Activated CD4-positive, alpha-beta T cell treated with anti-CD3 and anti-CD28 coated beads, Interleukin-2, amount 10 ng/mL, durations not matched to agents 24 days and 14 days (primary cell): Measurements from ENCODE around the gene DACT1. TPM values are rescaled to one million over a fixed set of nuclear protein-coding genes. Genes with fewer than 3 reads are reported as not detected.
"Not testable (repeated sequence)": the region's sequence is repeated elsewhere in the genome, so short reads cannot be mapped to it uniquely, and the experiment has no call there.

Source experiments
- DNase-seq: peaks from one replicate; pipeline ENCODE4 v3.0.0; 2022
- H3K27ac Mint-ChIP-seq: one replicate; pipeline ENCODE4 v1.8.0; 2022; ENCODE audit warnings: mild to moderate bottlenecking, mixed read lengths
- H3K27me3 Mint-ChIP-seq: one replicate; pipeline ENCODE4 v1.8.0; 2022; ENCODE audit warnings: mixed read lengths
- H3K36me3 Mint-ChIP-seq: one replicate; pipeline ENCODE4 v1.8.0; 2022; ENCODE audit warnings: low read depth, mild to moderate bottlenecking, mixed read lengths
- H3K4me1 Mint-ChIP-seq: one replicate; pipeline ENCODE4 v1.8.0; 2021; ENCODE audit warnings: mixed read lengths
- H3K4me3 Mint-ChIP-seq: one replicate; pipeline ENCODE4 v1.8.0; 2022; ENCODE audit warnings: mild to moderate bottlenecking, moderate library complexity, mixed read lengths
- H3K9me3 Mint-ChIP-seq: one replicate; pipeline ENCODE4 v1.8.0; 2021; ENCODE audit warnings: mixed read lengths
- intact Hi-C: fragments of 100-400 bp; cut with micrococcal nuclease; formaldehyde crosslinking; loops from one replicate; pipeline ENCODE4 v1.15.1; 2023
- total RNA-seq: library from RNA; stranded (reverse); gene quantifications from 2 replicates; pipeline ENCODE4 v1.2.3, GENCODE V29; 2022

The DACT1 gene
- 3.3 and 3.8 TPM in 2 replicates for total RNA-seq

GRCh38 chr14:58637391-58638230 lies at the start of gene DACT1:
Gene DACT1, plus strand, starts transcription at chr14:58637962. Its CDS starts 241 bp downstream, at chr14:58638203.
- peak; percentile 89 for DNase-seq
- peak within 1 kb of the TSS; percentile 87 for H3K4me3 Mint-ChIP-seq
- peaks cover 43% of the 10 kb centered on the region for H3K4me1 Mint-ChIP-seq
- no peaks in the 10 kb centered on the region for H3K9me3 Mint-ChIP-seq
- peaks cover 34% of the 10 kb centered on the region for H3K27me3 Mint-ChIP-seq
- intact Hi-C loops = loop anchor here (1.0 to 10.0 kb wide), 7 partner anchors 65 to 850 kb away; partner anchors contain the start of genes DAAM1, KIAA0586 and TIMM9
- H3K27ac Mint-ChIP-seq = peak within 1 kb of the TSS; percentile 88
- peaks cover 10% of the 10 kb centered on the region for H3K36me3 Mint-ChIP-seq

GRCh38 chr14:58588321-58588720 lies 49.4 kb upstream of the DACT1 start:
- DNase-seq, intact Hi-C loops, H3K36me3 Mint-ChIP-seq, H3K4me1 Mint-ChIP-seq, H3K27ac Mint-ChIP-seq, H3K4me3 Mint-ChIP-seq, H3K9me3 Mint-ChIP-seq: not testable (repeated sequence)
- peaks cover 19% of the 10 kb centered on the region for H3K27me3 Mint-ChIP-seq

- no peak overlapping the region for H3K4me3 Mint-ChIP-seq
- peaks cover 12% of the 10 kb centered on the region for H3K27me3 Mint-ChIP-seq
- no peak overlapping the region for H3K27ac Mint-ChIP-seq
- H3K4me1 Mint-ChIP-seq = peaks cover 19% of the 10 kb centered on the region
- no peaks in the 10 kb centered on the region for H3K9me3 Mint-ChIP-seq
- DNase-seq = no peak
- intact Hi-C loops = no loop called here
- no peaks in the 10 kb centered on the region for H3K36me3 Mint-ChIP-seq
These were observed 43.8 kb upstream of the DACT1 start for GRCh38 chr14:58593977-58594376.

- no peaks in the 10 kb centered on the region for H3K36me3 Mint-ChIP-seq
- H3K27me3 Mint-ChIP-seq = peaks cover 4% of the 10 kb centered on the region
- no peaks in the 10 kb centered on the region for H3K9me3 Mint-ChIP-seq
- intact Hi-C loops = no loop called here
- DNase-seq = no peak
- no peak overlapping the region for H3K27ac Mint-ChIP-seq
- H3K4me3 Mint-ChIP-seq = no peak overlapping the region
- H3K4me1 Mint-ChIP-seq = peaks cover 24% of the 10 kb centered on the region
These were observed 40.7 kb upstream of the DACT1 start for GRCh38 chr14:58597041-58597440.

- Mint-ChIP-seq H3K36me3 (no peaks in the 10 kb centered on the region), H3K27me3 (peaks cover 5% of the 10 kb centered on the region), H3K4me1 (peaks cover 24% of the 10 kb centered on the region), H3K4me3 (peak overlapping the region; percentile 47), H3K27ac (peak overlapping the region; percentile 39), H3K9me3 (no peaks in the 10 kb centered on the region)
- DNase-seq = peak; percentile 77
- intact Hi-C loops = loop anchor here (1.0 kb wide), 1 partner anchor 26 kb away; no protein-coding TSS in a partner anchor
These were observed 39.5 kb upstream of the DACT1 start for GRCh38 chr14:58598028-58598803.

- Mint-ChIP-seq H3K27me3 (peaks cover 5% of the 10 kb centered on the region), H3K36me3 (no peaks in the 10 kb centered on the region), H3K9me3 (no peaks in the 10 kb centered on the region), H3K27ac (no peak overlapping the region), H3K4me1 (peaks cover 24% of the 10 kb centered on the region), H3K4me3 (peak overlapping the region; percentile 47)
- intact Hi-C loops = loop anchor here (1.0 kb wide), 1 partner anchor 27 kb away; no protein-coding TSS in a partner anchor
- DNase-seq = no peak
These were observed 38.8 kb upstream of the DACT1 start for GRCh38 chr14:58598804-58599525.

GRCh38 chr14:58599707-58600106 lies 38.1 kb upstream of the DACT1 start:
- Mint-ChIP-seq H3K9me3 (no peaks in the 10 kb centered on the region), H3K4me1 (peaks cover 24% of the 10 kb centered on the region), H3K4me3 (no peak overlapping the region), H3K36me3 (no peaks in the 10 kb centered on the region), H3K27ac (no peak overlapping the region), H3K27me3 (peaks cover 8% of the 10 kb centered on the region)
- intact Hi-C loops = no loop called here
- DNase-seq = no peak

- Mint-ChIP-seq H3K27me3 (peaks cover 10% of the 10 kb centered on the region), H3K27ac (no peak overlapping the region), H3K9me3 (no peaks in the 10 kb centered on the region), H3K4me1 (no peaks in the 10 kb centered on the region), H3K36me3 (no peaks in the 10 kb centered on the region), H3K4me3 (no peak overlapping the region)
- intact Hi-C loops = no loop called here
- no peak for DNase-seq
These were observed 32.3 kb upstream of the DACT1 start for GRCh38 chr14:58605465-58605864.

GRCh38 chr14:58607131-58607951 lies 30.4 kb upstream of the DACT1 start:
- Mint-ChIP-seq H3K27me3 (peaks cover 9% of the 10 kb centered on the region), H3K4me1 (no peaks in the 10 kb centered on the region), H3K4me3 (no peak overlapping the region), H3K9me3 (no peaks in the 10 kb centered on the region), H3K27ac (no peak overlapping the region), H3K36me3 (no peaks in the 10 kb centered on the region)
- no peak for DNase-seq
- intact Hi-C loops = no loop called here

GRCh38 chr14:58607952-58608317 lies 29.8 kb upstream of the DACT1 start:
- no peak for DNase-seq
- no peaks in the 10 kb centered on the region for H3K9me3 Mint-ChIP-seq
- intact Hi-C loops = no loop called here
- no peak overlapping the region for H3K27ac Mint-ChIP-seq
- H3K27me3 Mint-ChIP-seq = peaks cover 7% of the 10 kb centered on the region
- H3K36me3 Mint-ChIP-seq = no peaks in the 10 kb centered on the region
- no peaks in the 10 kb centered on the region for H3K4me1 Mint-ChIP-seq
- H3K4me3 Mint-ChIP-seq = no peak overlapping the region

- H3K4me3 Mint-ChIP-seq = no peak overlapping the region
- DNase-seq = no peak
- no peaks in the 10 kb centered on the region for H3K9me3 Mint-ChIP-seq
- intact Hi-C loops = no loop called here
- H3K27ac Mint-ChIP-seq = no peak overlapping the region
- no peaks in the 10 kb centered on the region for H3K36me3 Mint-ChIP-seq
- no peaks in the 10 kb centered on the region for H3K27me3 Mint-ChIP-seq
- H3K4me1 Mint-ChIP-seq = no peaks in the 10 kb centered on the region
These were observed 20.1 kb upstream of the DACT1 start for GRCh38 chr14:58617619-58618018.

- no peaks in the 10 kb centered on the region for H3K27me3 Mint-ChIP-seq
- H3K36me3 Mint-ChIP-seq = no peaks in the 10 kb centered on the region
- H3K9me3 Mint-ChIP-seq = no peaks in the 10 kb centered on the region
- no peak overlapping the region for H3K4me3 Mint-ChIP-seq
- intact Hi-C loops = no loop called here
- no peaks in the 10 kb centered on the region for H3K4me1 Mint-ChIP-seq
- DNase-seq = no peak
- H3K27ac Mint-ChIP-seq = no peak overlapping the region
These were observed 17.8 kb upstream of the DACT1 start for GRCh38 chr14:58620011-58620410.

GRCh38 chr14:58625438-58625837 lies 12.3 kb upstream of the DACT1 start:
- H3K9me3 Mint-ChIP-seq = no peaks in the 10 kb centered on the region
- H3K4me3 Mint-ChIP-seq = no peak overlapping the region
- no peaks in the 10 kb centered on the region for H3K36me3 Mint-ChIP-seq
- H3K27me3 Mint-ChIP-seq = peaks cover 2% of the 10 kb centered on the region
- H3K4me1 Mint-ChIP-seq = peaks cover 4% of the 10 kb centered on the region
- no peak overlapping the region for H3K27ac Mint-ChIP-seq
- intact Hi-C loops = no loop called here
- DNase-seq = no peak
